IPS DF 6.9 (cell line): ENCODE results near the gene ZNF789.

Experiments used
- DNase-seq: peaks from one replicate; pipeline ENCODE4 v3.0.0-alpha.2; 2013; ENCODE audit warnings: low read depth, low spot score
- H3K27ac ChIP-seq: one replicate; pipeline ENCODE4 v1.5.1; 2013; ENCODE audit warnings: low read length, control low read depth
- H3K27me3 ChIP-seq: 2 replicates; pipeline ENCODE4 v1.6.1; 2013; ENCODE audit warnings: mild to moderate bottlenecking, low read length; ENCODE audit not compliant: control insufficient read depth, insufficient read depth
- H3K36me3 ChIP-seq: 2 replicates; pipeline ENCODE4 v1.6.1; 2013; ENCODE audit warnings: low read length; ENCODE audit not compliant: control insufficient read depth, insufficient read depth
- H3K4me1 ChIP-seq: 2 replicates; pipeline ENCODE4 v1.6.1; 2013; ENCODE audit warnings: low read length; ENCODE audit not compliant: control insufficient read depth, insufficient read depth
- H3K4me3 ChIP-seq: 2 replicates; pipeline ENCODE4 v1.5.1; 2013; ENCODE audit warnings: mild to moderate bottlenecking, low read length
- H3K9me3 ChIP-seq: 2 replicates; pipeline ENCODE4 v1.6.1; 2013; ENCODE audit warnings: low read length, inconsistent platforms; ENCODE audit not compliant: control insufficient read depth, insufficient read depth
- WGBS: extraction: QIAGEN DNeasy Blood & Tissue Kit; methylation state at CpG from one replicate; pipeline ENCODE4 v1.1.7; 2013; ENCODE audit warnings: mixed read lengths, missing lambda C conversion rate; ENCODE audit not compliant: insufficient read length, insufficient coverage; 5-methylcytosine and 5-hydroxymethylcytosine counted together

ZNF789 gene

GRCh38 chr7:99446096-99446495 lies 26.6 kb upstream of the ZNF789 start:
- Histone ChIP-seq H3K4me3 (no peak overlapping the region), H3K27ac (no peak overlapping the region), H3K4me1 (0 out of 2 replicates have a peak, but pooled peaks cover 2% of the 10 kb centered on the region), H3K27me3 (no peaks in the 10 kb centered on the region), H3K9me3 (no peaks in the 10 kb centered on the region), H3K36me3 (peaks cover 61% of the 10 kb centered on the region)
- DNase-seq, result no peak
- no CpG with 5 or more reads among the region's 4 CpGs for WGBS

- DNase-seq, result no peak
- H3K9me3 ChIP-seq, result no peaks in the 10 kb centered on the region
- H3K27me3 ChIP-seq, result no peaks in the 10 kb centered on the region
- H3K36me3 ChIP-seq, result peaks cover 70% of the 10 kb centered on the region
- WGBS, result no CpG with 5 or more reads among the region's 10 CpGs
- no peaks in the 10 kb centered on the region for H3K4me1 ChIP-seq
- H3K27ac ChIP-seq, result no peak overlapping the region
- no peak overlapping the region for H3K4me3 ChIP-seq
Measured at GRCh38 chr7:99447943-99448342, 24.7 kb upstream of the ZNF789 start.

GRCh38 chr7:99448855-99449254 lies 23.8 kb upstream of the ZNF789 start:
- Histone ChIP-seq H3K4me1 (no peaks in the 10 kb centered on the region), H3K27me3 (no peaks in the 10 kb centered on the region), H3K27ac (no peak overlapping the region), H3K4me3 (no peak overlapping the region), H3K9me3 (no peaks in the 10 kb centered on the region), H3K36me3 (peaks cover 70% of the 10 kb centered on the region)
- DNase-seq, result no peak
- WGBS, result no CpG with 5 or more reads among the region's 10 CpGs

GRCh38 chr7:99449326-99449725 lies 23.4 kb upstream of the ZNF789 start:
- H3K36me3 ChIP-seq, result peaks cover 69% of the 10 kb centered on the region

GRCh38 chr7:99451936-99452335 lies 20.8 kb upstream of the ZNF789 start:
- no peaks in the 10 kb centered on the region for H3K27me3 ChIP-seq
- H3K9me3 ChIP-seq, result no peaks in the 10 kb centered on the region
- H3K27ac ChIP-seq, result no peak overlapping the region
- H3K4me1 ChIP-seq, result no peaks in the 10 kb centered on the region
- WGBS, result no CpG with 5 or more reads among the region's 8 CpGs
- DNase-seq, result no peak
- peaks cover 64% of the 10 kb centered on the region for H3K36me3 ChIP-seq
- H3K4me3 ChIP-seq, result no peak overlapping the region; the same call in 1 of the 2 replicates

More at GRCh38 chr7:99449326-99449725, 23.4 kb upstream of the ZNF789 start:
- Histone ChIP-seq H3K27ac (no peak overlapping the region), H3K4me3 (no peak overlapping the region), H3K27me3 (no peaks in the 10 kb centered on the region), H3K4me1 (no peaks in the 10 kb centered on the region), H3K9me3 (no peaks in the 10 kb centered on the region)
- no peak for DNase-seq
- no CpG with 5 or more reads among the region's 5 CpGs for WGBS

GRCh38 chr7:99452541-99452940 lies 20.1 kb upstream of the ZNF789 start:
- H3K4me3 ChIP-seq, result no peak overlapping the region
- no peaks in the 10 kb centered on the region for H3K9me3 ChIP-seq
- no peak overlapping the region for H3K27ac ChIP-seq
- peaks cover 64% of the 10 kb centered on the region for H3K36me3 ChIP-seq
- no peak for DNase-seq
- no CpG with 5 or more reads among the region's 13 CpGs for WGBS
- H3K27me3 ChIP-seq, result no peaks in the 10 kb centered on the region
- H3K4me1 ChIP-seq, result no peaks in the 10 kb centered on the region

- no peak for DNase-seq
- no peak overlapping the region for H3K4me3 ChIP-seq
- no CpG with 5 or more reads among the region's 11 CpGs for WGBS
- peaks cover 63% of the 10 kb centered on the region for H3K36me3 ChIP-seq
- no peaks in the 10 kb centered on the region for H3K4me1 ChIP-seq
- H3K27me3 ChIP-seq, result no peaks in the 10 kb centered on the region
- H3K9me3 ChIP-seq, result no peaks in the 10 kb centered on the region
- no peak overlapping the region for H3K27ac ChIP-seq
Measured at GRCh38 chr7:99453105-99453504, 19.6 kb upstream of the ZNF789 start.

- no peak for DNase-seq
- WGBS, result no CpG with 5 or more reads among the region's 9 CpGs
- Histone ChIP-seq H3K4me1 (no peaks in the 10 kb centered on the region), H3K9me3 (no peaks in the 10 kb centered on the region), H3K4me3 (no peak overlapping the region), H3K27ac (no peak overlapping the region), H3K36me3 (peaks cover 43% of the 10 kb centered on the region), H3K27me3 (no peaks in the 10 kb centered on the region)
Measured at GRCh38 chr7:99455874-99456273, 16.8 kb upstream of the ZNF789 start.

GRCh38 chr7:99456288-99456687 lies 16.4 kb upstream of the ZNF789 start:
- peaks cover 41% of the 10 kb centered on the region for H3K36me3 ChIP-seq

GRCh38 chr7:99457050-99457649 lies 15.5 kb upstream of the ZNF789 start:
- H3K27me3 ChIP-seq, result no peaks in the 10 kb centered on the region
- H3K36me3 ChIP-seq, result peaks cover 34% of the 10 kb centered on the region
- no peak overlapping the region for H3K27ac ChIP-seq
- no CpG with 5 or more reads among the region's 6 CpGs for WGBS
- H3K4me3 ChIP-seq, result no peak overlapping the region
- H3K9me3 ChIP-seq, result no peaks in the 10 kb centered on the region
- no peak for DNase-seq
- H3K4me1 ChIP-seq, result no peaks in the 10 kb centered on the region

More at GRCh38 chr7:99456288-99456687, 16.4 kb upstream of the ZNF789 start:
- Histone ChIP-seq H3K4me3 (no peak overlapping the region), H3K27me3 (no peaks in the 10 kb centered on the region), H3K27ac (no peak overlapping the region), H3K4me1 (no peaks in the 10 kb centered on the region), H3K9me3 (no peaks in the 10 kb centered on the region)
- DNase-seq, result no peak
- WGBS, result no CpG with 5 or more reads among the region's 13 CpGs
